Posterior vena cava (tissue), 2 donors: Measurements from ENCODE around the gene USP34. TPM values are rescaled to one million over a fixed set of nuclear protein-coding genes. Genes with fewer than 3 reads are reported as not detected.
A peak's percentile ranks its signal among the peaks of the same experiment; 100 is the strongest.

Experiments
- DNase-seq: peaks from one replicate; pipeline ENCODE4 v3.0.0-alpha.2; 2020; ENCODE audit warnings: low spot score
- intact Hi-C, 2 donors: fragments of 100-400 bp; cut with DNase I; formaldehyde crosslinking; loops; one replicate each; pipeline versions ENCODE4 v1.14.1 to v1.14.2; 2022 to 2023
- total RNA-seq, 2 donors: library from RNA; stranded (reverse); fragmentation: NEBNext Ultra II Directional; extraction: Animal tissue kit (Norgen Biotek cat#: 25700); gene quantifications; one replicate each; pipeline ENCODE4 v1.2.1, GENCODE V29; 2021
- donor health status: DM: yes; HTN: yes; CAD: no.
- donor health status: DM: yes; HTN: yes; CAD: no.

USP34 gene
- total RNA-seq, 2 donors from 2014 or later = 87.4 to 125 TPM

DNA sequence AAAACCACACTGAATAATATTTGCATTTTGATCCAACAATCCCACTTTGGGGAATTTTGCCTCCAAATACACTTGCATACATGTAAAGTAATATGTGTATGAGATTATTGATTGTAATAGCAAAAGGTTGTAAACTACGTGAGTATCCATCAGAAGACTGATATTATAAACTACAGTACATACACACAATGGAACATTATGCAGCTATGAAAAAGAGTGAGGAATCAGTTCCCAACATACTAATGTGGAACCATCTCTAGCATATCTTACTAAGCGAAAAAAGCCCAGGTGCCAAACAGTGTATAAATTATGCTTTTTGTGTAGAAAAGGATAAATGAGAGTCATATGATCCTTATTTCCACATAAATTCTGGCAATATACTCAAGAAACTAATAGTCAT lies 324.9 kb downstream of the USP34 start:
- intact Hi-C loops = no loop called here
- no peak for DNase-seq

DNA sequence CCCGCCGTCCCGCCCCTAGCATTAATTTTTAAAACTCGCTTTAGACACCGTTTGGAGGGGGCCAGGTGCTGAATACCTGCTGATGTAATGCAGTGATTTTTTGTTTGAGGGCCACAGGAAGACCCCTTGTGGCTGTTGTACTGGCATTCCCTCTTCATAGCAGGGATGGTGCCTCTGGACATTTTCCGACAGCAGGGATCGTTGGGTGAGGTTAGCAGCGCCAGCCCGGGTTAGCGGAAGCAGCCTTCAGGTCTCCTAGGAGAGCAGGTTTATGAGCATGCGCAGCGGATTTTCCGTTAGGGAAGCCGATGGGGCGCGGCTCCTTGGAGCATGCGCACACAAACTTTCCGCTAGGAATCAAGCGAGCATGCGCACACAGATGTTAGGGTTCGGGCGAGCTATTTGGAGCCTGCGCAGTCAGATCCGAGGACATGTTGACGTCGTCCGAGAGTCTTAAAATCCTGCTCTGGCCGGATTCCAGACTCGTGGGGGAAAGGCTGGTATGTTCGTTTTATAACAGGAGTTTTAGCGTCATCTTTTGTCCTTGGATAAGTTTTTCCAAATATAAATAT lies 326.1 kb downstream of the USP34 start:
- DNase-seq = peak; percentile 98
- intact Hi-C loops = no loop called here

DNA sequence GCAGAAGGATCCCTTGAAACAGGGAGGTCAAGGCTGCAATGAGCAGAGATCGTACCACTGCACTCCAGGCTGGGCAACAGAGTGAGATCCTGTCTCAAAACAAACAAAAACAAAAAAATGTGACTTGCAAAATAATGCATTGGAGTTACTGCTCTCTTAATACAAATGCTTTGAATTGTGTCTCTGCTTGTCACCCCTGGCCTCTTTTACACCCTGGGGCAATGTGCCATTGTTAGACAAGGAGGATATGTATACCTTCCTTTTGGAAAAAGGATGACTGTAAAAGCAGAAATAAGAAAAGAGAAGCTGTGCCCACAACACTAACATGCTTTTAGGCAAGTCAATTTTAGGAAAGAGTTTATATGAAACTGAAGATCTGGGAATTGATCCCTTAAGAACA lies 329.7 kb downstream of the USP34 start:
- intact Hi-C loops = no loop called here
- DNase-seq = no peak

DNA sequence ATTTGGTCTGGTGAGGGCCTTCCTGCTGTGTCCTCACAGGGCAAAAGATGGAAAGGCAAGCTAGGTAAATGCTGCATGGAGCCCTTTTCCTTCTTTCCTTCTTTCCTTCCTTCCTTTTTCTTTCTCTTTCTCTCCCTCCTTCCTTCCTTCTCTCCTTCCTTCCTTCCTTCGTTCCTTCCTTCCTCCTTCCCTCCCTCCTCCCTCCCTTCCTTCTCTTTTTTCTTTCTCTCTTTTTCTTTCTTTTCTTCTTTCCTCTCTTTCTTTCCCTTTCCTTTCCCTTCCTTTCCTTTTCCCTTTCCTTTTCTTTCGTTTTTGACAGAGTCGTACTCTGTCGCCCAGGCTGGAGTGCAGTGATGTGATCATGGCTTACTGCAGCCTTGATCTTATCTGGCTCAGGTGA lies 332.0 kb downstream of the USP34 start:
- DNase-seq = no peak
- intact Hi-C loops = no loop called here

Other genes starting within 250 kb of the USP34 start
- 100 to 1,000 TPM in 1 of 2 donors, 10 to 100 TPM in 1; 78.4 to 136 TPM for gene XPO1, start 67.3 kb upstream of the USP34 start, total RNA-seq